ENCODE results near the gene CYP19A1.
A peak's percentile ranks its signal among the peaks of the same experiment; 100 is the strongest.
"Not testable (repeated sequence)": the region's sequence is repeated elsewhere in the genome, so short reads cannot be mapped to it uniquely, and the experiment has no call there.

The CYP19A1 gene

GRCh38 chr15:51263726-51264125 lies 74.7 kb downstream of the CYP19A1 start:
- DNase-seq (ENCODE audit: low read depth in 2 of 3, low spot score in 1 of 3): no peak

GRCh38 chr15:51263116-51263515 lies 75.3 kb downstream of the CYP19A1 start:
- DNase-seq (ENCODE audit: low read depth in 2 of 3, low spot score in 1 of 3): no peak

GRCh38 chr15:51262463-51262862 lies 75.9 kb downstream of the CYP19A1 start:
- DNase-seq (ENCODE audit: low read depth in 2 of 3, low spot score in 1 of 3): no peak

GRCh38 chr15:51261113-51261512 lies 77.3 kb downstream of the CYP19A1 start:
- not testable (repeated sequence) for DNase-seq (ENCODE audit: low read depth in 2 of 3, low spot score in 1 of 3)

GRCh38 chr15:51260202-51260601 lies 78.2 kb downstream of the CYP19A1 start:
- no peak for DNase-seq (ENCODE audit: low read depth in 2 of 3, low spot score in 1 of 3)

GRCh38 chr15:51255533-51255932 lies 82.9 kb downstream of the CYP19A1 start:
- DNase-seq (ENCODE audit: low read depth in 2 of 3, low spot score in 1 of 3): no peak

GRCh38 chr15:51253366-51253765 lies 85.0 kb downstream of the CYP19A1 start:
- DNase-seq (ENCODE audit: low read depth in 2 of 3, low spot score in 1 of 3): no peak

GRCh38 chr15:51252671-51253070 lies 85.7 kb downstream of the CYP19A1 start:
- no peak for DNase-seq (ENCODE audit: low read depth in 2 of 3, low spot score in 1 of 3)

GRCh38 chr15:51251556-51251955 lies 86.8 kb downstream of the CYP19A1 start:
- DNase-seq (ENCODE audit: low read depth in 2 of 3, low spot score in 1 of 3): no peak

- DNase-seq (ENCODE audit: low read depth in 2 of 3, low spot score in 1 of 3): no peak
Measured at GRCh38 chr15:51250217-51251011, 88.0 kb downstream of the CYP19A1 start.

- DNase-seq (ENCODE audit: low read depth in 2 of 3, low spot score in 1 of 3): no peak
Measured at GRCh38 chr15:51245628-51246027, 92.8 kb downstream of the CYP19A1 start.

- DNase-seq (ENCODE audit: low read depth in 2 of 3, low spot score in 1 of 3): no peak
Measured at GRCh38 chr15:51244423-51244869, 94.0 kb downstream of the CYP19A1 start.

- DNase-seq (ENCODE audit: low read depth in 2 of 3, low spot score in 1 of 3): no peak
Measured at GRCh38 chr15:51243774-51244173, 94.6 kb downstream of the CYP19A1 start.

- DNase-seq (ENCODE audit: low read depth in 2 of 3, low spot score in 1 of 3): no peak
Measured at GRCh38 chr15:51240066-51240465, 98.3 kb downstream of the CYP19A1 start.

- no peak for DNase-seq (ENCODE audit: low read depth in 2 of 3, low spot score in 1 of 3)
Measured at GRCh38 chr15:51237816-51238215, 100.6 kb downstream of the CYP19A1 start.

- no peak for DNase-seq (ENCODE audit: low read depth in 2 of 3, low spot score in 1 of 3)
Measured at GRCh38 chr15:51234176-51234927, 104.0 kb downstream of the CYP19A1 start.

- no peak for DNase-seq (ENCODE audit: low read depth in 2 of 3, low spot score in 1 of 3)
Measured at GRCh38 chr15:51232581-51232980, 105.8 kb downstream of the CYP19A1 start.

- no peak for DNase-seq (ENCODE audit: low read depth in 2 of 3, low spot score in 1 of 3)
Measured at GRCh38 chr15:51229907-51230330, 108.5 kb downstream of the CYP19A1 start.

GRCh38 chr15:51227940-51228732 lies 110.3 kb downstream of the CYP19A1 start:
- DNase-seq (ENCODE audit: low read depth in 2 of 3, low spot score in 1 of 3): peak in 1 of 3 donors; percentile 9

GRCh38 chr15:51226576-51227210 lies 111.7 kb downstream of the CYP19A1 start:
- no peak for DNase-seq (ENCODE audit: low read depth in 2 of 3, low spot score in 1 of 3)

- DNase-seq (ENCODE audit: low read depth in 2 of 3, low spot score in 1 of 3): no peak
Measured at GRCh38 chr15:51224428-51224827, 114.0 kb downstream of the CYP19A1 start.

Measured in stimulated activated CD4-positive, alpha-beta T cell treated with anti-CD3 and anti-CD28 coated beads, Interleukin-12 subunit alpha, Interleukin-12 subunit beta, amount 100 ng/mL, for 48 hours (primary cell).